HK-2 (cell line): ENCODE data around the gene SNAPC2.
"Not testable (repeated sequence)": the region's sequence is repeated elsewhere in the genome, so short reads cannot be mapped to it uniquely, and the experiment has no call there.

Experiments used
- DNase-seq: peaks from one replicate; pipeline ENCODE4 v3.0.0-alpha.2; 2018; ENCODE audit not compliant: unreplicated experiment

SNAPC2 gene

DNA sequence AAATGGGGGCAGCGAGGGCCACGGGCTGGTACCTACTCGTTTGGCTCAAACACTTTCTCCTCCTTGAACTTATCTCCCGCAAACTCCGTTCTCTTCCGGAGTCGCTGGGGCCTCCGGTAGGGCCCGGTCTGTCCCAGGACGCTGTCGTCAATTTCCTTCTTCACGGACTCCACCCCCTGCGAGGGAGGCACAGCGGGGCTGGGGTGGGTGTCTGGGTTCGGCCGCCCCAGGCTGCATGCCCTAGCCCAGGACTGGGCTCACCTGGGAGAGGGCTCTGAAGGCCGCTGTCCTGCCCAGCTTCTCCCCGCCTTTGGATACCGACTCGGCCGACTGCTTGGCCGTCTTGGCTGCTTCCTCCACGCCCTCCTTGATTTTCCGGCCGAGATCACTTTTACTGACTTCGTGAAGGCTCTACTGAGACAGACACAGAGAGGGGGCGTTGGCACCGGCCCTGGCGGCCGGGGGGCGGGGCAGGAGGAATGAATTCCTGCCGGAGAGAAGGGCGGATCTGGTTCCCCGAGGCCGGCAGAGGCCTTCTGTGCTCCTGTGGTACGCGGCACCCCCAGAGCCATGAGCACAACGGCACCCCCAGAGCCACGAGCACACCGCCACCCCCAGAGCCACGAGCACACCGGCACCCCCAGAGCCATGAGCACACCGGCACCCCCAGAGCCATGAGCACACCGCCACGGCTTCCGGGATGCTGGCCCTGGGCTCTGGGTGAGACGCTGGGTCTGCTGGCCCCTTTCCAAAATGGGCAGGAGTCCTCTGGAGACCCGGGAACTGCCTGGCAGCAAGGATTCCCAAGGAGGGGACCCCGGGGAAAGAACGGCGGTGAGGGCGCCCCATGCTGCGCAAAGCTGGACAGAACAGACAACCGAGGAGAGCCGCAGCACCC lies 13.9 kb downstream of the SNAPC2 start:
- no peak for DNase-seq

DNA sequence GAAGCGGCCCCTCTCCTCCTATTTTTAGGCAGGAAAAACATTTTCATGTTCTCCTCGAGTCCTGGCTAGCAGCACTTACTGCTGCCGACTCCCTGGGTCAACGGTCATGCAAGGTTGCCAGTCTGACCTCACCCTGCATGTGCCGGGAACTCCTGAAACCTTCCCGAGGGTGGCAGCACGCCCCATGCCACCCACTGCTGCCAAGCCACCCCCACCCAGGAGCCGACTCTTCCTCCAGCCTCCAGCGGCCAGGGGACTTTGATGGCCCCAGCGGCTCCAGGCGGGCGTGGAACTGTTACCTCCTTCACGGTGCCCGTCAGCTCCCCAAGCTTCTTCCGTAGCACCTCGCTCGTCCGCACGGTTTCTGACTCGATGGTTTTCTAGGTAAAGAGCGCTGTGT lies 14.6 kb downstream of the SNAPC2 start:
- DNase-seq = no peak

DNA sequence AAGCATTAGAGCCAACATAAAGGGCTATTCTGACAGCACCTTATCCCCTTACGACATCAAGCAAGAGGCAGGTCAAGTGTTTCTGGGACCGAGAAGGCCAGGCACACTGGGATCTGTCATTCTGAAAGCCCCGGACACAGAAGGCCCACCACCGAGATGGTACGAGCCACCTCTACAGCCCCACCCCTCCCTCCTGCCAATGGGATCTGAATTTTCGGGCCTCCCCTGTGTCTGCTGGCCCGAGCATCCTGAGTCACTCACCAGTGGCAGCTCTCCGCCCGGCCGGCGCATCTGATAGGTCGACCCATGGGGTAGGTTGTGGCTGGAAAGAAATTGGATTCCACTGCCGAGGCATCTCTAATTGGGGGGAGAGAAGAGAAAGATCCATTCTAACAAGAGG lies 20.7 kb downstream of the SNAPC2 start:
- no peak for DNase-seq

DNA sequence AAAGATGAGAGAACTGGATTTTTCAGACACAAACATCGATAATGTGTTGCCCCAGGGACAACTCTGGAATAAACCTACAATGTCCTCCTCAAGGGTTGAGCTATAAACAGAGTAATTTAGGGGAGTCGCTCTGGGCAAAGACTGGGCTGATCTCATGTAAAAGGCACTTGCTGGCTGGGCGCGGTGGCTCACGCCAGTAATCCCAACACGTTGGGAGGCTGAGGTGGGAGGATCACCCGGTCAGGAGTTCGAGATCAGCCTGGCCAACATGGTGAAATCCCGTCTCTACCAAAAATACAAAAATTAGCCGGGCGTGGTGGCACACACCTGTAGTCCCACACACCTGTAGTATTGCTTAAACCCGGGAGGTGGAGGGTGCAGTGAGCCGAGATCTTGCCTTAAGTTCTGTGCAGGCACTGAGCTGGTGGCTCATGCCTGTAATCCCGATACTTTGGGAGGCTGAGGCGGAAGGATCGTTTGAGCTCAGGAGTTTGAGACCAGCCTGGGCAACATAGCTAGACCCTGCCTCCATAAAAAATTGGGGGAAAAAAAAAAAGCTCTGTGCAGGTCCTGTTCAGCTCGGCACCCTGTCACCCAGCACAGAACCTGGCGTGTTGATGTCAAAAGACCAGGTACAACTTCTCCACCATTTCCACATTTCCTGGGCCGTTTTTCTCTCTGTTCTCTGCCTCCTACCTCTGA lies 21.9 kb downstream of the SNAPC2 start:
- no peak for DNase-seq

DNA sequence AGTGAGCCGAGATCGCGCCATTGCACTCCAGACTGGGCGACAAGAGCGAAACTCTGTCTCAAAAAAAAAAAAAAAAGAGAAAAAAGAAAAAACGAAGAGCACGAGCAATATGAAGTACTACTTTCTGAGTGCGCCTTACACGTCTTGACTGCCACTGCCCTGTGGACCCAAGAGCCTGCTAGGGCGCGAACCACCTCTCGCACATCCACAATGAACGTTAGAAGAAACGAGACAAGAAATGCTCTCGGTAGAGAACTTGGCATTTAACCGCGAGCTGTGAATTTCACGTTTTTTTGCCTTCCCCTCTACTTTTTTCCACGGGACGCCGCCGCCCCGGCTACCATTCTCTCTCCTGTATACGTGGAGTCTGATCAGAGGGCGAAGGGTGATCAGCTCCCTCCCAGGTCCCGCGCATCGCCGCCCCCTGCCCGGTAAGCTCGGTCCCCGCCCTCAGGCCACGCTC lies 22.9 kb downstream of the SNAPC2 start:
- DNase-seq = no peak

DNA sequence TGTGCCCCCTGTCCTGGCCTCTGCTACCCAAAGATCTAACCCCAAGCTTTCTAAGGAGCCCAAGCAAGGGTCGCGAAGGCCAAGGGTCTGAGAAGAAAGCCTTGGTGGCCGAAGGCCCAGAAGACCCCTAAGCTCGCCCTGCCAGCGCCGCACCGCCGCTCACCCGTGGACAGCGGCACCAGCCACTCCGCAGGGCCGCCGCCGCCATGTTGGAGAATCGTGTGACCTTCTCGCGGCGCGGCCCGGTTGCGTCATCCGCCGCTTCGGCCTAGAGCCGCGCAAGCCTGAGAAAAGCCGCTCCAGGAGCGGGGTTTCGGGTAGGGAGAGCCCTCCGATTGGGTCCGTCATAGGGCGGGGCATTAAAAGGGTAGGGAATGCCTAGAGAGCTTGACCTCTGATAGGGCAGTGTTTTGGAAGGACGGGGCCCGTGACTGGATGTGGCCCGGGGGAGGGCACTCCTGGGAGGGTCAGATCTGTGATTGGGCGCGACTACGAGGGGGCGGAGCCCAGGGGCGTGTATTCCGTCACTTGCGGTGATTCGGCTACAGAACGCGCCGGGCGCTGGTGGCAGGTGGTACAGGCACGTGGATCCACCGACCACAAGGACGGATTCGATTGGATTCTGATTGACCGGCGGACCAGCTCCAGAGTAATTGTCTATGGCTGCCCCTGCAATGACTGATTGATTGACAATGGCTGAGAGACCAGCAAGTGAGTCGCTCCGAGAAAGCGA lies 23.5 kb downstream of the SNAPC2 start, which contains the start of gene TIMM44:
Gene TIMM44 (minus strand): TSS at position 223 of the 733 bp plus-strand sequence. CDS start 15 bp downstream, at position 208.
- DNase-seq = peak; percentile 99

DNA sequence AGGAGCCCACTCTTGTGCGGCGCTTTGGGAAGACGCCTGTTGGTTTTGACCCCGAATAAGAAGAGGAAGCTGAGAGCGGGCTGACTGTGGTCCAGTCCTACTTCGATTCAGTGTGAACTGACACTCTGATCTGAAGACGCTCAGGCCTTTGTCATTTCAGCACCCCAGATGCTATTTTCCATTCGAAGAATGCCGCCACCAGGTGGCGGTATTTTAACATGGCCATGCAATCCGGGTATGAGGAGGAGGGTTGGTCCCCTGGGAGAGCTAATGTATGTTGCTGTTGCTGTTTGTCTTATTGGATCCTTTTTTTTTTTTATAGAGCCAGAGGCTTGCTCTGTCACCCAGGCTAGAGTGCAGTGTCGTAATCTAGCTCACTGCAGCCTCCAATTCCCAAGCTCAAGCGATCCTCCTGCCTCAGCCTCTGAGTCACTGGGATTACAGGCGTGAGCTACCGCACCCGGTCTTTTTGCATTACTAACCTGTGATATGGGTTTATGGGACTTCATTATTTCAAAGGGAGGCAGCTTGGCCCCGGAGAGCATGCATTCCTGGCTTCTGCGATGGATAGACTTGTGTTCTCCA lies 24.1 kb downstream of the SNAPC2 start:
- DNase-seq = peak; percentile 80

DNA sequence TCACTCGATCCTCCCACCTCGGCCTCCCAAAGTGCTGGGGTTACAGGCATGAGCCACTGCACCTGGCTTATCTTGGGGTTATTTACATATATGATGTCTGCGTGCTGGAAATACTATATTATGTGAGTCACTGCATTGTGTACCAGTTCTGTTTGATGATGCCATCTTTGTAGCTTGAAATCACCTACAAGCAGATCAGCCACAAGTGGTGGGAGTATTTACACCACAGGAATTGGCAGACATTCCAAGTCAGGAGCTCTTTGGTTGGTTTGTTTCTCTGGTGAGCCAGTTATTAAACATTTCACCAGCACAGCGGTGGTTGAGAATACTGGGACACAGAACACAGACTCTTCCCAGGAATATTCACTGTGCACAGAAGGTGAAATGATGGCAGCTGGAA lies 27.8 kb downstream of the SNAPC2 start:
- no peak for DNase-seq

DNA sequence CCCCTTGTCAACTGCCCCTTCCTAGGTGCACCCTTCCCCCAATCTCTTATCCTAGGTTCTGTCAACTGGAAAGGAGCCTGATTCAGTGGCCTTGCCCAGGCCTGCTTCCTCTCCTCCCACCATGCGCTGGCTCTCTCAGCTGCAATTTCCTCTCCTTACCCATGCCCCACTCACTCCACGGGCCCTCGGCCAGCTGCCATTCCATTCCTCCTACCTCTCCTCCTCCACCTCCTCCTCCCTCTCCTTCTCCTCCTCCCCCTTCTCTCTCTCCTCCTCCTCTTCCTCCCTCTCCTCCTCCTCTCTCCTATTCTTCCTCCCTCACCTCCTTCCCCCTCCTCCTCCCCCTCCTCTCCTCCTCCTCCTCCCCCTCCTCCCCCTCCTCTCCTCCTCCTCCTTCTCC lies 32.9 kb downstream of the SNAPC2 start:
- DNase-seq = peak; percentile 49

DNA sequence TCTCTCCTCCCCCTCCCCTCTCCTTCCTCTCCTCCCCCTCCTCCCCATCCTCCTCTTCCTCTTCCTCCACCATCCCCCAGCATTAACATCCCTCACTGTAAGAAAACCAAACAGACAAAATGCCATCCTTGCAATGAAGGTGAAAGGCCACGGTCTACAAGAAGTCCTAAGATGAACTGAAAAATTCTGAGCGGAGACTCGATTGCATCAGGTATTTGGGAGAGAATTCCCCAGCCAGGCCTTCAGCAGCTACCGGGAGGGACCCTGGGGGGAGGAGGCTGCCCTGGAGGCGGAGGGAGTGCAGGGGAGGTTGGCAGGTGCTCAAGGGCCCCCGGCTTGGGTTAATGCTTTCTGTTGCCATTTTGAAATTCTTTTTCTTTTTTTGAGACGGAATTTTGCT lies 33.4 kb downstream of the SNAPC2 start:
- DNase-seq = no peak

DNA sequence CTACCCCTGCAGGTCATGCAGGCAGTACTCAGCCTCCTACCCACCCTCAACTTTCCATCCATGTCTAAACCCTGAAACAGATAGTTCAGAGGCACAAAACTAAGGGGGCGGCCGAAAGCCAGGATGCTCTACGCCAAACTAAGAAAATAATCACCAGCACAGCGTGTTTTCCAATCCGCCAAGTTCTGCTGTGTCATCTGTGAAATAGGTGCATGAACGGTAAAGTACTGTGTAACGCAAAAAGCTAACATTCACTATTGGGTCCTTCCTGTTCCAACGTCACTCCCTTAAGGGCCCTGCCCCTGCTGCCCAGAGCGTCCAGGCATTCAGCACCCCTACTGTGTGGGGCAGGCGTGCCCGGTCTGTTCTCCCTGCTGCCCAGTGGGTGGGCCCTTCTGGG lies 35.6 kb downstream of the SNAPC2 start:
- DNase-seq = no peak

DNA sequence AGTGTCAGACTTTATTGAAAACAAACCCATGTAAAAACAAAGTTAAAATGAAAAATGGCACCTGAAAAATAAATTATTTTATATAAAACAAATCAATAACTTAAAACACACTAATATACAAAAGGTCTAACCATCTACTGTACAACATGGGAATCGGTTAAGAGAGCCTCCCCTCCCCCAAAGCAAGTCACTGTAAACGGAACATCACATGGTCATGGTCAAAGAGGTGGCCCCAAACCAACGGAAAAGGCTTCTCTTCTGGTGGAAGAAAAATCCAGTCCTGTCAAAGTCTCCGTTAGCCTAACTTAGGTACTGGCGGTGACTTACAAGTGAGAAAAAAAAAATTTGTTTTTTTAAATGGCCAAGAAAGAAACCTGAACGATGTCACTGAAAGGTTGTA lies 39.1 kb downstream of the SNAPC2 start:
- no peak for DNase-seq

DNA sequence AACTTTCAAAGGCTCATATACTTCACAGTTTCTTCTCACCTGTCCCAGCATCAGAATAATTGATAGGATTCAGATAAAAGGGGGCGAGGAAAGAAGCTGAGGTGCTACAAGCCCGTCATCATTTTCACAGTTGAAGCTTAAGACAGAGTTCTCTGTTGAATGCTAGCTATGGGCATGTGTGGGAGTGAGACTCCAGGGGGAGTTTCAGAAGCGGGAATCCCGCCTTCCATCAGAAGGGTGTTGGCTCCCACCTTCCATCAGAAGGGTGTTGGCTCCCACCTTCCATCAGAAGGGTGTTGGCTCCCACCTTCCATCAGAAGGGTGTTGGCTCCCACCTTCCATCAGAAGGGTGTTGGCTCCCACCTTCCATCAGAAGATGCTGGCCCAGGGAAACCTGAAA lies 40.9 kb downstream of the SNAPC2 start:
- not testable (repeated sequence) for DNase-seq

DNA sequence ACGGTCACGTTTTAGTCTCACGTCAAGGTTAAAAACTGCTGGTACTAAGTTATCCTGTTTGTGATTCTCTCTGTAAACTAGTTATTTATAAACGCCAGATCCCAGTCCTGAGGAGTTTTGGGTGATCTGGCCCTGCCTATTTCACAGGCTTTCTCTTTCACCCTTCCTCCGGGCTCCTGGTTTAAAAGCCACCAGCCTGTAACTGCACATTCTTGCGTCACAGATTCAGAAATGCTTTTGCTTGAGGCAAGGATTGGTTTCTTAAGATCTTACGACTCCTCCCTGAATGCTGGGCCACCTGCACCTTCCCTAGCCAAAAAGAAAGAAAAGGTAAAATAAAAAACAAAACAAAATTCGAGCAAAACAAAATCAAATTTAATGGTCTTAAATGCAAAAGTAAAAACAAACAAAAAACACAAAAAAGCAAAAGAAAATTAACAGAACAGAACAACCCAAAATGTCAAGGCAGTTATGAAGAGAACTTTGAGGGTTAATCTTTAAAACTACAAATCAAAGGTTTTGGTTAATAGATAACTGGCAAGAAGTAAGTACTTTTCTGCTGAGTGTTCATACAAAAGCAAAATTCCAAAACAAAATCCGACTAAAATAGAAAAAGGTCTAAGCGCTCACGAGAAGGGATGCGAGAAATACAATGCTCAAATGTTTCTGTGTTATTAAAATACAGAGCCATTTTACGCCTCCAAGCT lies 41.9 kb downstream of the SNAPC2 start:
- DNase-seq = no peak

DNA sequence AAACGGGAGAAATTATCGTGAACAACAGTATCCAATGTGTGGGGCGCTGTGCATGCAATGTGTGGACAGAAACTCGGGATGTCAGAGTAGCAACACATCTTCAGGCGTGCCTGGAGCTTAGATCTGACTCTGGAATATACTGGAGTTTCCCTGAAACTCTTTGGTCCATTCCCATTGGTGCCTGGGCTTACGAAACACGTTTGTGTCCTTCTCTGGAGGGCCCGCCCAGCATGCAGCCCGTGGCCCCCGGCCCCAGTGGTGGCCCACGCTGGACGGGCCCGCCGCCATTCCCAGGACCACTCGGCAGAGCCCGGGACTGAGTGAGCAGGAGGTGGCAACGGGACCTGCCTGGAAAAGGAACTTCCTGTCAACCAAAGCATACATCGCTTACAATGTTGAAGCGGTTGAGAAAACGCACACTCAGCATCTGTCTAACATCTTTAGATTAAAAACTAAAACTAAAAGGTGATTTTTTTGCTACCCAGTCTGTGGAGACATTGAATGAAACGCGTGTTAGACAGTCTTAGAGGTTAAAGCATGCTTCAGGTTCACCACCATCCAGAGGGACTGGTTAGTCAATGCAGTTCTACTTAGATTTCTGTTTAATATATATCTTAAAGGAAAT lies 42.6 kb downstream of the SNAPC2 start:
- no peak for DNase-seq

DNA sequence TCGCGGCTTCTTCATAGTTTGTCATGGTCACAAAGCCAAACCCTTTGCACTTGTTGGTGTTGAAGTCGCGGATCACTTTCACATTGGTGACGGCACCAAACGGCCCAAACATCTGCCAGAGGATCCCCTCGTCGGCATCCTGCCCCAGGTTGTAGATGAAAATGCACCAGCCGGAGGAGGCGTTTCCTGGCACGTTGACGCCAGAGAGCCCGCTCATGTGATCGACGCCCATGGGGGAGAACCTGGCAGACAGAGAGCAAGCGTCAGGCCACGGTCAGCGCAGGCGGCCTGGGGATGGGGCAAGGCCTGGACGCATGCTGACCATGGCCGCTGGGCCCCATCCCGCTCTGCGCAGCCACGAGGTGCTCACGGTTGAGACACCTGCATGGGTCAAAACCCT lies 43.4 kb downstream of the SNAPC2 start:
- no peak for DNase-seq

DNA sequence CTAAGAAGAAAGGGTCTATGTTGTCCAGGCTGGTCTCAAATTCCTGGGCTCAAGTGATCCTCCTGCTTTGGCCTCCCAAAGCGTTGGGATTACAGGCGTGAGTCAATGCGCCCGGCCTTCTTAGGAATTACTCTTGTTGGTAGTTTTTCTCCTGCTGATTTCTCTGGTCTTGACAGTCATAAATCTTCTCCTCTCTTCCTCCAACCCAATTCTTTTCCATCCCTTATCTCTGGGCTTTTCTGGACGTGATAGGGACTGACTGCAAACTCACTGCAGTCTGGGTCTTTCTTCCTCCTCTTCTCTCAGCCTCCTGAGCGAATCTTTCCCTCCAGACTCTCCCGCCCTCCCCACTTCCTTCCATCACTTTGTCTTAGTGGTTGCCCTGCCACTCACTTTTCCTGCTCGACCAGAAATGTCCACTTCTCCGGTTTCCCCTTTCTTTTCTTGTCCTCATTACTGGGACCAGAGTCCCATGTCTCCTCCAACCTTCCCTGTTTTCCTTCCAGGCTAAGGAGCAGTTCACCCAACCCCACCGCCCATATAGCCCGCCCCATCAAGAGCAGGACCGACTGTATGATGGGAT lies 45.2 kb downstream of the SNAPC2 start:
- DNase-seq = no peak

DNA sequence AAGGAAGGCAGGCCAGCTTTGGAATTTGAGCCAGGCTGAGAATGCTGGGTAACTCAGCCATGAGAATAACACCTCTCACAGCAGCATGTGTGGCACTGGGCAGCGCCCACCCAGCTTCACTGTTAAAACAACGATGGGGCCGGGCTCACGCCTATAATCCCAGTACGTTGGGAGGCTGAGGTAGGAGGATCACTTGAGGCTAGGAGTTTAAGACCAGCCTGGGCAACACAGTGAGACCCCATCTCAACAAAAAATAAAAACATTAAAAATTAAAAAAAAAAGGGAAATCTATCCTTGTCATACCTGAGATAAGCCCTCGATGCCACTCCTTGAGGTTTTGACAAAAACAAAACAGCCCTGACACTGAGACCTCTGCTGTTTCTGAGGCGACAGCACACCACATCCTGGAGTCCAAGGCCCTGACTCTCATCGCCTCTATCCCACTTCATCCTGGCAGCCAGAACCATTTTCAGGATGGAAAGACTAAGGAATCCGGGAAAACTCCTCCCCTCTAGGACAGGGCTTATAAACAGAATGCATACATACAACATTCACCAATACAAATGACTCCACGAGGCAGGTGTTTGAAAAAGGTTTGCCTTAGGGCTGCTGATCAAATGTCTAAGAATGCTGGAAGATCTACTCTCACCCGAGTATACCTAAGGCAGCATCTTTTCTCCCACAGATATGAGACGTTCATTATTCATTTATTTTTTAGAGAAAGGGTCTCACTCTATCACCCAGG lies 46.0 kb downstream of the SNAPC2 start:
- DNase-seq = no peak

DNA sequence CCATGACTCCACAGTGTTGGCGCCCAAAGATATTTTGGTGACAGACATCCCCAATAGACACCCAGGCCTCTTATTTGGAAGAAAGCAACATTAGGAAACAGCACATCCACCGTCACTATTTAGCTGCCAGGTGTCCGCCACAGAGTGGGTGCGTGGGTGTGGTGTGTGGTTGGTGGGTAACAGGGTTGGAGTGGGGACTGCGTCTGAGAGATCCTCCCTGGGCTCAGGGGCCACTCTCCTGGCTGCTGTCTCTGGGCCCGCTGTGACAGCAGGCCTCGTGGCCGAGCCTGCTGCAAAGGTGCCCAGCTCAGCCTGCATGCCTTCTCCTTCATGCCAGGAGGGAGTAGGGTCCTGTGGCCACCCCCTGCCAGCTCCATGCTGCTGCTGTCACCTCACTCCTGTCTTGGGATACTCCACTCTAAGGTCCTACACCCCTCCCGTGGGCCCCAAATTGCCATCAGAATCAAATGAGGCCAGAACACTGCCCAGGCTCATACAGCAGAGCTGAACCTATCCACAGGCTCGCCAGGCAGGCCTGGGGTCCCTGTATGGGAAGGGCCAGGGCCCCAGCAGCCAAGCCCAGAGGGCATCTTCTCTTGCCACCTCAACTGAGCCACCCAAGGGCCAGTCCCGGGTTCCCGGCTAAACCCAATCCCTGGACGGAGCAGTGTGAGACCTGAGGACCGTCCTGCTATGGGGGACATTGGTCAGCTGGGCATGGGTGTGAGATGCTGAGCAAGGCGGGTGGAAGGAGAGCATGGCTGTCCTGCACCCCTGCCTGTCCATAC lies 48.1 kb downstream of the SNAPC2 start:
- DNase-seq = no peak
